Ovary (tissue), 9 donors: Measurements from ENCODE around the gene NBEAL2. TPM values are rescaled to one million over a fixed set of nuclear protein-coding genes. Genes with fewer than 3 reads are reported as not detected.

ENCODE experiments used
- DNase-seq, 5 donors: peaks; one replicate each; pipeline ENCODE4 v3.0.0-alpha.2; 2019 to 2020
- H3K27ac ChIP-seq, 2 donors: fragments of 200-600 bp; one replicate each; pipeline versions ENCODE4 v1.5.1 to v1.8.0; 2019 to 2022
- H3K27me3 ChIP-seq: fragments of 200-600 bp; one replicate; pipeline ENCODE4 v1.8.0; 2022
- H3K36me3 ChIP-seq: fragments of 200-600 bp; sonication (generic); one replicate; pipeline ENCODE4 v1.5.1; 2019
- H3K4me1 ChIP-seq: one replicate; pipeline ENCODE4 v1.8.1; 2013; ENCODE audit warnings: mild to moderate bottlenecking, moderate library complexity; ENCODE audit not compliant: insufficient read depth
- H3K4me3 ChIP-seq: fragments of 200-600 bp; sonication (generic); one replicate; pipeline ENCODE4 v1.5.1; 2017
- H3K9me3 ChIP-seq, 2 donors: fragments of 200-600 bp in 1 of 2; sonication (generic) in 1 of 2; one replicate each; pipeline versions ENCODE4 v1.5.1 to v1.8.1; 2013 to 2019; ENCODE audit warnings: mild to moderate bottlenecking in 1 of 2, moderate library complexity in 1 of 2
- EP300 ChIP-seq: sonication (generic); formaldehyde crosslinking; IDR thresholded peaks from one replicate; pipeline ENCODE4 v1.6.1; 2017; ENCODE audit warnings: antibody characterized with exemption
- POLR2A ChIP-seq: fragments of 450-650 bp; IDR thresholded peaks from one replicate; pipeline ENCODE4 v1.6.1; 2017; ENCODE audit warnings: antibody characterized with exemption, mild to moderate bottlenecking, moderate library complexity
- WGBS, 3 donors: extraction: QIAGEN DNeasy Blood & Tissue Kit in 1 of 3; methylation state at CpG; one replicate each; pipeline versions ENCODE4 v1.1.5 to v1.1.7; 2013 to 2017; 5-methylcytosine and 5-hydroxymethylcytosine counted together
- intact Hi-C, 4 donors: fragments of 100-400 bp; cut with DNase I; formaldehyde crosslinking; loops; one replicate each; pipeline versions ENCODE4 v1.11.0 to v1.15.1; 2022 to 2023
- polyA plus RNA-seq, 2 donors: library from polyadenylated mRNA; stranded (reverse); fragments of 200-250 nt in 1 of 2; fragments of 350-450 nt in 1 of 2; fragmentation: Illumina TruSeq in 1 of 2; extraction: RNeasy Lipid Tissue Mini Kit (QIAGEN cat#74804) in 1 of 2; gene quantifications; one replicate each; pipeline ENCODE4 v1.2.3, GENCODE V29; 2013 to 2014
- total RNA-seq, 7 donors: library from RNA; depleted of rRNA in 2 of 7; stranded (reverse); fragments of >200 nt in 2 of 7; fragmentation: NEBNext Ultra II Directional in 3 of 7; extraction: Animal tissue kit (Norgen Biotek cat#: 25700) in 3 of 7; gene quantifications; one replicate each; pipeline versions ENCODE4 v1.1.0 to v1.2.4, GENCODE V29; 2016 to 2023
- TF ChIP-seq, protein P1 (sequence below), 3 donors: fragments of 450-650 bp in 2 of 3; fragments of 200-600 bp in 1 of 3; IDR thresholded peaks; one replicate each; pipeline versions ENCODE4 v1.5.1 to v1.8.0; 2016 to 2022; ENCODE audit warnings: antibody characterized with exemption in 3 of 3, mild to moderate bottlenecking in 1 of 3
- donor health status: DM: no; HTN: no; CAD: no; lungs with moderate emphysema.
- donor health status: DM: no; HTN: no; CAD: no.
- donor health status: Bipolar disorder and iron deficiency.
- donor health status: DM: yes; HTN: yes; CAD: no.
- donor health status: DM: no; HTN: no; CAD: no.
- donor health status: DM: yes; HTN: yes; CAD: no.

NBEAL2 gene
- total and polyA plus RNA-seq, 9 donors = 3.4 to 19.1 (median 13.7) TPM

GRCh38 chr3:46986055-46986730 lies 6.7 kb downstream of the NBEAL2 start:
- no peak overlapping the region for H3K27ac ChIP-seq
- no peaks in the 10 kb centered on the region for H3K9me3 ChIP-seq
- no peak overlapping the region for H3K4me3 ChIP-seq
- TF ChIP-seq POLR2A (no peak), EP300 (no peak)
- TF ChIP-seq, protein P1, sequence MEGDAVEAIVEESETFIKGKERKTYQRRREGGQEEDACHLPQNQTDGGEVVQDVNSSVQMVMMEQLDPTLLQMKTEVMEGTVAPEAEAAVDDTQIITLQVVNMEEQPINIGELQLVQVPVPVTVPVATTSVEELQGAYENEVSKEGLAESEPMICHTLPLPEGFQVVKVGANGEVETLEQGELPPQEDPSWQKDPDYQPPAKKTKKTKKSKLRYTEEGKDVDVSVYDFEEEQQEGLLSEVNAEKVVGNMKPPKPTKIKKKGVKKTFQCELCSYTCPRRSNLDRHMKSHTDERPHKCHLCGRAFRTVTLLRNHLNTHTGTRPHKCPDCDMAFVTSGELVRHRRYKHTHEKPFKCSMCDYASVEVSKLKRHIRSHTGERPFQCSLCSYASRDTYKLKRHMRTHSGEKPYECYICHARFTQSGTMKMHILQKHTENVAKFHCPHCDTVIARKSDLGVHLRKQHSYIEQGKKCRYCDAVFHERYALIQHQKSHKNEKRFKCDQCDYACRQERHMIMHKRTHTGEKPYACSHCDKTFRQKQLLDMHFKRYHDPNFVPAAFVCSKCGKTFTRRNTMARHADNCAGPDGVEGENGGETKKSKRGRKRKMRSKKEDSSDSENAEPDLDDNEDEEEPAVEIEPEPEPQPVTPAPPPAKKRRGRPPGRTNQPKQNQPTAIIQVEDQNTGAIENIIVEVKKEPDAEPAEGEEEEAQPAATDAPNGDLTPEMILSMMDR (IDR thresholded peaks at IDR 0.05) = no peak
- DNase-seq = no peak
- 96 to 98% (median 98%) methylated on average over 4 of the region's 4 CpGs for WGBS, 3 donors
- intact Hi-C loops = no loop called here
- no peaks in the 10 kb centered on the region for H3K36me3 ChIP-seq
- H3K27me3 ChIP-seq = no peaks in the 10 kb centered on the region
- H3K4me1 ChIP-seq = no peaks in the 10 kb centered on the region

- intact Hi-C loops = no loop called here
- no peak overlapping the region for H3K4me3 ChIP-seq
- 83 to 90% (median 89%) methylated on average over 3 of the region's 3 CpGs for WGBS, 3 donors
- H3K9me3 ChIP-seq = no peaks in the 10 kb centered on the region
- no peak for DNase-seq
- no peaks in the 10 kb centered on the region for H3K4me1 ChIP-seq
- no peak for TF ChIP-seq POLR2A
- TF ChIP-seq, protein P1 (IDR thresholded peaks at IDR 0.05) = no peak
- no peak for TF ChIP-seq EP300
- no peaks in the 10 kb centered on the region for H3K27me3 ChIP-seq
- no peaks in the 10 kb centered on the region for H3K36me3 ChIP-seq
- no peak overlapping the region for H3K27ac ChIP-seq
These were observed 7.4 kb downstream of the NBEAL2 start for GRCh38 chr3:46986782-46987310.

GRCh38 chr3:46987319-46987742 lies 7.9 kb downstream of the NBEAL2 start:
- WGBS, 3 donors = 85 to 89% (median 88%) methylated on average over 9 of the region's 9 CpGs

GRCh38 chr3:46987743-46988401 lies 8.4 kb downstream of the NBEAL2 start:
- Histone ChIP-seq H3K9me3 (no peaks in the 10 kb centered on the region), H3K27me3 (no peaks in the 10 kb centered on the region), H3K36me3 (no peaks in the 10 kb centered on the region), H3K4me1 (no peaks in the 10 kb centered on the region), H3K4me3 (no peak overlapping the region), H3K27ac (no peak overlapping the region)
- intact Hi-C loops = no loop called here
- TF ChIP-seq POLR2A (no peak), EP300 (no peak)
- TF ChIP-seq, protein P1 (IDR thresholded peaks at IDR 0.05) = no peak
- DNase-seq = no peak
- 61 to 67% (median 66%) methylated on average over 13 to 16 of the region's 16 CpGs for WGBS, 3 donors

More at GRCh38 chr3:46987319-46987742, 7.9 kb downstream of the NBEAL2 start:
- H3K27me3 ChIP-seq = no peaks in the 10 kb centered on the region
- no peaks in the 10 kb centered on the region for H3K9me3 ChIP-seq
- intact Hi-C loops = no loop called here
- TF ChIP-seq, protein P1 (IDR thresholded peaks at IDR 0.05) = no peak
- no peak overlapping the region for H3K4me3 ChIP-seq
- no peak overlapping the region for H3K27ac ChIP-seq
- no peak for DNase-seq
- H3K36me3 ChIP-seq = no peaks in the 10 kb centered on the region
- H3K4me1 ChIP-seq = no peaks in the 10 kb centered on the region
